ENCODE measurements around the gene PRR23A. TPM values are rescaled to one million over a fixed set of nuclear protein-coding genes. Genes with fewer than 3 reads are reported as not detected.

The PRR23A gene
- total and polyA plus RNA-seq, 2 of the 8 experiments (the other 6 are each of a cell fraction or from before 2014, with no cell fraction given): not detected

DNA sequence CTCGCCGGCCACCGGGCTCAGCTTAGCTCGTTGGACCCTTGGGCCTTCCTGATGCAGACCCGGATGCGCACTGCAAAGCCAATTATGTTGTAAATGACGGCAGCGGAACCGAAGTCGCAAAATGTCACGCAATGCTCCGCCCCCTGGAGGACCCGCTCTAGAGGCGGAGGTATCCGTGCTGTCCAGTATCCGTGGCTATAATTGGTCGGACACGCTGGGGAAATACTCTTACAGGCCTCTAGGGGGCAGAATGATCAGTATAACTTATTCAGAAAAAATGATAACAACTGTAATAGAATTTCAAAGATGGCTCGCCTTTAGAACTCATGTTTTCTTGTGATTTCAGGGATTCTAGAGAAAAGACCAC lies 14.8 kb upstream of the PRR23A start, which contains the start of gene PRR23B:
Gene PRR23B (minus strand): TSS at position 59 of the 367 bp plus-strand sequence. CDS start 265 bp downstream, outside the sequence.
- no peak within 1 kb of the TSS for H2BK120ac ChIP-seq (replicated peaks; ENCODE audit: low read depth, low read length)
- no peak within 1 kb of the TSS for H3K56ac ChIP-seq (replicated peaks; ENCODE audit: insufficient read length, low read depth, low read length)
- ChIA-PET CTCF (ENCODE audit: partially characterized antibody) (interaction anchor here (0.8 to 1.3 kb wide), 4 partner anchors 10 to 165 kb away, joined by 3 to 6 read pairs (median 4); no protein-coding TSS in a partner anchor), POLR2A (ENCODE audit: partially characterized antibody) (no interaction called here)
- no peaks in the 10 kb centered on the region for H4K20me1 ChIP-seq (replicated peaks in 1 of 2; ENCODE audit: control insufficient read depth in 1 of 2, insufficient read depth in 2 of 2, low read length in 2 of 2)
- H3K36me3 ChIP-seq (ENCODE audit: control insufficient read depth in 2 of 4, insufficient read depth in 4 of 4, low read length in 3 of 4): no peaks in the 10 kb centered on the region
- H3K14ac ChIP-seq (ENCODE audit: insufficient read length): no peak within 1 kb of the TSS
- H3K79me1 ChIP-seq (ENCODE audit: low read depth, low read length): no peaks in the 10 kb centered on the region
- H3K9me3 ChIP-seq (ENCODE audit: insufficient read depth in 2 of 2, low read depth in 1 of 2, low read length in 1 of 2): peaks cover 2 to 14% of the 10 kb centered on the region in 2 experiments; a peak in 1 of 4 replicates
- H3K27ac ChIP-seq (ENCODE audit: low read depth, low read length): no peak within 1 kb of the TSS
- no peak within 1 kb of the TSS for H4K8ac ChIP-seq (ENCODE audit: extremely low read depth, insufficient read depth, low read length)
- 92% methylated on average over 19 of the region's 19 CpGs; no CpG with 5 or more reads in 1 of the 2 experiments for WGBS, 2 experiments (ENCODE audit: extremely low coverage in 1 of 2, insufficient coverage in 1 of 2, insufficient read length in 1 of 2, insufficient replicate concordance in 2 of 2, low coverage in 1 of 2, low lambda C conversion rate in 2 of 2, missing lambda C conversion rate in 1 of 2)
- no peak within 1 kb of the TSS for H2AFZ ChIP-seq (ENCODE audit: low read length)
- H3K4ac ChIP-seq (replicated peaks; ENCODE audit: insufficient read length, low read depth, low read length): no peak within 1 kb of the TSS
- no peak within 1 kb of the TSS for H2BK20ac ChIP-seq (ENCODE audit: low read length)
- H3K4me3 ChIP-seq (ENCODE audit: extremely low read depth in 1 of 4, insufficient read depth in 2 of 4, low read depth in 3 of 4, low read length in 4 of 4): no peak within 1 kb of the TSS
- no peaks in the 10 kb centered on the region for H3K27me3 ChIP-seq (replicated peaks in 1 of 4; ENCODE audit: control insufficient read depth in 3 of 4, extremely low read depth in 1 of 4, insufficient read depth in 3 of 4, low read length in 3 of 4)
- H3K9ac ChIP-seq (replicated peaks in 1 of 4; ENCODE audit: extremely low read depth in 1 of 4, low read depth in 3 of 4, low read length in 3 of 4): no peak within 1 kb of the TSS
- H3K23ac ChIP-seq (ENCODE audit: insufficient read length): no peak within 1 kb of the TSS
- no peaks in the 10 kb centered on the region for H3K4me1 ChIP-seq (replicated peaks in 1 of 4; ENCODE audit: control insufficient read depth in 3 of 4, insufficient read depth in 4 of 4, low read length in 3 of 4)
- H3K79me2 ChIP-seq (ENCODE audit: control insufficient read depth in 1 of 2, insufficient read depth in 2 of 2, low read length in 2 of 2): no peaks in the 10 kb centered on the region
- no peaks in the 10 kb centered on the region; the same call in 1 of the 2 replicates for H3K23me2 ChIP-seq (ENCODE audit: low read depth, low read length)
- no peak within 1 kb of the TSS for H3K4me2 ChIP-seq (ENCODE audit: insufficient read depth in 1 of 2, low read depth in 2 of 2, low read length in 2 of 2)
- H2BK5ac ChIP-seq (ENCODE audit: low read depth, low read length): no peak within 1 kb of the TSS
- no peak within 1 kb of the TSS for H2BK15ac ChIP-seq (ENCODE audit: low read length)
- no peak within 1 kb of the TSS for H3K18ac ChIP-seq (ENCODE audit: extremely low read depth, low read length)
- no peak within 1 kb of the TSS for H4K5ac ChIP-seq (ENCODE audit: insufficient read length, low read depth, low read length)
- H4K91ac ChIP-seq (replicated peaks; ENCODE audit: insufficient read length, low read length): no peak within 1 kb of the TSS
- no peak within 1 kb of the TSS for H2BK12ac ChIP-seq (ENCODE audit: low read depth, low read length)
- H2AK5ac ChIP-seq (ENCODE audit: low read depth, low read length): no peak within 1 kb of the TSS
- DNase-seq (ENCODE audit: low read depth in 1 of 2, low spot score in 2 of 2) (peak in 1 of 2 experiments; percentile 51), FAIRE-seq (no peak)
- no peak for TF ChIP-seq SIN3A (conservative IDR thresholded peaks at IDR 0.05 in 1 of 2, IDR thresholded peaks at IDR 0.05 in 1 of 2; ENCODE audit: low read depth in 1 of 2, low read length in 2 of 2)
- no peak for TF ChIP-seq YY1 (IDR thresholded peaks at IDR 0.05; ENCODE audit: low read depth, low read length)
- peak in 1 of 2 experiments; percentile 12; a peak in 1 of 4 replicates for TF ChIP-seq RAD21 (IDR thresholded peaks at IDR 0.05 in 1 of 2, conservative IDR thresholded peaks at IDR 0.05 in 1 of 2; ENCODE audit: low read depth in 2 of 2, low read length in 2 of 2)
- TF ChIP-seq, protein P1, sequence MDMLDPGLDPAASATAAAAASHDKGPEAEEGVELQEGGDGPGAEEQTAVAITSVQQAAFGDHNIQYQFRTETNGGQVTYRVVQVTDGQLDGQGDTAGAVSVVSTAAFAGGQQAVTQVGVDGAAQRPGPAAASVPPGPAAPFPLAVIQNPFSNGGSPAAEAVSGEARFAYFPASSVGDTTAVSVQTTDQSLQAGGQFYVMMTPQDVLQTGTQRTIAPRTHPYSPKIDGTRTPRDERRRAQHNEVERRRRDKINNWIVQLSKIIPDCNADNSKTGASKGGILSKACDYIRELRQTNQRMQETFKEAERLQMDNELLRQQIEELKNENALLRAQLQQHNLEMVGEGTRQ (IDR thresholded peaks at IDR 0.05; ENCODE audit: low read length): no peak
- TF ChIP-seq GTF2F1 (IDR thresholded peaks at IDR 0.05; ENCODE audit: borderline replicate concordance, low read depth, low read length): no peak
- TF ChIP-seq NRF1 (IDR thresholded peaks at IDR 0.05; ENCODE audit: low read depth, low read length): no peak
- no peak for TF ChIP-seq NANOG (IDR thresholded peaks at IDR 0.05; ENCODE audit: insufficient read depth, low read depth, low read length, poor library complexity, severe bottlenecking)
- no peak for TF ChIP-seq EZH2 (IDR thresholded peaks at IDR 0.05; ENCODE audit: low read depth, low read length, severe bottlenecking)
- TF ChIP-seq, protein P2, sequence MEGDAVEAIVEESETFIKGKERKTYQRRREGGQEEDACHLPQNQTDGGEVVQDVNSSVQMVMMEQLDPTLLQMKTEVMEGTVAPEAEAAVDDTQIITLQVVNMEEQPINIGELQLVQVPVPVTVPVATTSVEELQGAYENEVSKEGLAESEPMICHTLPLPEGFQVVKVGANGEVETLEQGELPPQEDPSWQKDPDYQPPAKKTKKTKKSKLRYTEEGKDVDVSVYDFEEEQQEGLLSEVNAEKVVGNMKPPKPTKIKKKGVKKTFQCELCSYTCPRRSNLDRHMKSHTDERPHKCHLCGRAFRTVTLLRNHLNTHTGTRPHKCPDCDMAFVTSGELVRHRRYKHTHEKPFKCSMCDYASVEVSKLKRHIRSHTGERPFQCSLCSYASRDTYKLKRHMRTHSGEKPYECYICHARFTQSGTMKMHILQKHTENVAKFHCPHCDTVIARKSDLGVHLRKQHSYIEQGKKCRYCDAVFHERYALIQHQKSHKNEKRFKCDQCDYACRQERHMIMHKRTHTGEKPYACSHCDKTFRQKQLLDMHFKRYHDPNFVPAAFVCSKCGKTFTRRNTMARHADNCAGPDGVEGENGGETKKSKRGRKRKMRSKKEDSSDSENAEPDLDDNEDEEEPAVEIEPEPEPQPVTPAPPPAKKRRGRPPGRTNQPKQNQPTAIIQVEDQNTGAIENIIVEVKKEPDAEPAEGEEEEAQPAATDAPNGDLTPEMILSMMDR (IDR thresholded peaks at IDR 0.05; ENCODE audit: control extremely low read depth in 1 of 3, insufficient read depth in 1 of 3, low read depth in 1 of 3, low read length in 3 of 3): peak in 2 of 3 experiments; percentile 32 to 47; a peak in 2 of 4 replicates

Data from H1 (cell line).